Left ventricle myocardium inferior (tissue), 1 donor: ENCODE results near the gene DBF4B. TPM values are rescaled to one million over a fixed set of nuclear protein-coding genes. Genes with fewer than 3 reads are reported as not detected.

Experiments used
- DNase-seq: peaks from one replicate; pipeline ENCODE4 v3.0.0-alpha.2; 2020
- H3K27ac ChIP-seq: fragments of 200-600 bp; replicated peaks from 2 replicates; pipeline ENCODE4 v1.8.0; 2021
- H3K27me3 ChIP-seq: fragments of 200-600 bp; 2 replicates; pipeline ENCODE4 v1.8.0; 2021; ENCODE audit warnings: low read depth
- H3K36me3 ChIP-seq: fragments of 200-600 bp; 2 replicates; pipeline ENCODE4 v1.8.0; 2021
- H3K4me1 ChIP-seq: fragments of 200-600 bp; 2 replicates; pipeline ENCODE4 v1.8.0; 2021
- H3K4me3 ChIP-seq: fragments of 200-600 bp; 2 replicates; pipeline ENCODE4 v1.8.0; 2021; ENCODE audit warnings: mild to moderate bottlenecking, moderate library complexity
- H3K9me3 ChIP-seq: fragments of 200-600 bp; replicated peaks from 2 replicates; pipeline ENCODE4 v1.8.0; 2021
- CTCF ChIP-seq: fragments of 200-600 bp; IDR thresholded peaks from 2 replicates; pipeline ENCODE4 v1.8.0; 2021; ENCODE audit warnings: antibody characterized with exemption, mild to moderate bottlenecking, borderline replicate concordance
- intact Hi-C: fragments of 100-400 bp; cut with micrococcal nuclease; formaldehyde crosslinking; loops from one replicate; pipeline ENCODE4 v1.11.0; 2022
- total RNA-seq: library from RNA; stranded (reverse); fragmentation: NEBNext Ultra II Directional; extraction: Animal tissue kit (Norgen Biotek cat#: 25700); gene quantifications from one replicate; pipeline ENCODE4 v1.2.1, GENCODE V29; 2021
- donor health status: DM: no; HTN: yes; CAD: no; lungs with severe emphysema.

Gene DBF4B
- total RNA-seq, 1 donor from 2014 or later = 5.7 TPM

DNA sequence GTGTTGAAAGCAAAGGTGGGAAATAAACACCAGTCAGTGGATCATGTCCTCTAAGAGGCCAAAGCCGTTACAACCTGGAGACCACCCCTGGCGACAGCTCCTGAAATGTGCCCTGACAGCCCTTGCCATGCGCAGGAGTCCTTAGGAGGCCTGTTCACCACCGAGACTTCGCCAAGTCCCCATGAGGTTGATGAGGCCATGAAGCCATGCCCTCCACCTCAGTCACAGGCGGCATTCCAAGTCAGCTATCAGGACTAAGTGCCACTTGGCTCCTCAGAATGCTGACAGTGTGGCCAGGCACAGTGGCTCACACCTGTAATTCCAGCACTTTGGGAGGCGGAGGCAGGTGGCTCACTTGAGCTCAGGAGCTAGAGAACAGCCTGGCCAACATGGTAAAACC lies 77.5 kb downstream of the DBF4B start:
- Histone ChIP-seq H3K27me3 (no peaks in the 10 kb centered on the region), H3K36me3 (no peaks in the 10 kb centered on the region), H3K4me3 (no peak overlapping the region), H3K27ac (peak overlapping the region; percentile 85), H3K9me3 (no peaks in the 10 kb centered on the region), H3K4me1 (peaks cover 57% of the 10 kb centered on the region)
- DNase-seq = no peak
- no peak for TF ChIP-seq CTCF
- intact Hi-C loops = loop anchor here (5.0 kb wide), 1 partner anchor 41 kb away; no protein-coding TSS in a partner anchor

- TF ChIP-seq CTCF = no peak
- DNase-seq = peak; percentile 58
- H3K27me3 ChIP-seq = no peaks in the 10 kb centered on the region
- H3K27ac ChIP-seq = peak overlapping the region; percentile 85
- intact Hi-C loops = loop anchor here (5.0 kb wide), 1 partner anchor 41 kb away; no protein-coding TSS in a partner anchor
- H3K36me3 ChIP-seq = no peaks in the 10 kb centered on the region
- peaks cover 50% of the 10 kb centered on the region for H3K4me1 ChIP-seq
- H3K9me3 ChIP-seq = no peaks in the 10 kb centered on the region
- H3K4me3 ChIP-seq = peak overlapping the region; percentile 22
Observed at GRCh38 chr17:44786551-44787081, 78.2 kb downstream of the DBF4B start.

DNA sequence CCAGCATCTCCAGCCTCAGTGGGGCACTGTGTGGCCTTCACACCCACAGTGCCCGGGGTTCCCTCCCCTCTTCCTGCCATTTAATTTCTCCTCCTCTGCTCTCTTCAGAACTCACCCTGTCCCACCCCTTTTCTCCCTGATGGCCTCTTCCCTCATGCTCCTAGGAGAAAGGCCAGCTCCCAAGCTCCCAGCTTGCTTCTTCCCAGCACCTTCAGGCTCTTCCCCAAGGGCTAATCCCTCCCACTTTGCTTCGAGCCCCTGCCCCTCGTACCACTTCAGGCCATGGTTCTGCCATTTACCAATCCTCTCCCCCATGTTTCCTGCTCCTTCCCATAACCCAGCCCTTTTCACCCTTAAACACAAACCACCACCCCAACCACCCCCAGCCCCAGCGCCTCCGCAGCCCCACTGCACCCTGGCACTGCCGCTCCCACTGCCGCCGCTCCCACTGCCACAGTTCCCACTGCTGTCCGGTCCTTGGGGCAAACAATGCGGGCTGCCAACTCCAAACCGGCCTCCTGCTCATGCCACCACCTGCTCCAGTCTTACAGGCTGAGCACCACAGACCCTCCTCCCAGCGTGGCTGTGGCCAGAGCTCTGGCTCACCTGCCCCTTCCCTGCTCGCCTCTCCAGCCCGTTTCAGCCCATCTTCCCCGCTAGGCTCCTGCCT lies 78.9 kb downstream of the DBF4B start:
- H3K9me3 ChIP-seq = no peaks in the 10 kb centered on the region
- H3K36me3 ChIP-seq = no peaks in the 10 kb centered on the region
- H3K27ac ChIP-seq = peak overlapping the region; percentile 85
- intact Hi-C loops = loop anchor here (5.0 kb wide), 1 partner anchor 40 kb away; no protein-coding TSS in a partner anchor
- H3K4me3 ChIP-seq = peak overlapping the region; percentile 22
- no peak for TF ChIP-seq CTCF
- DNase-seq = no peak
- H3K4me1 ChIP-seq = peaks cover 42% of the 10 kb centered on the region
- no peaks in the 10 kb centered on the region for H3K27me3 ChIP-seq

GRCh38 chr17:44788139-44788538 lies 79.7 kb downstream of the DBF4B start:
- intact Hi-C loops = loop anchor here (5.0 kb wide), 1 partner anchor 39 kb away; no protein-coding TSS in a partner anchor

GRCh38 chr17:44792276-44792675 lies 83.8 kb downstream of the DBF4B start:
- TF ChIP-seq CTCF = no peak
- H3K27ac ChIP-seq = no peak overlapping the region
- intact Hi-C loops = no loop called here
- no peak for DNase-seq
- H3K4me3 ChIP-seq = no peak overlapping the region
- no peaks in the 10 kb centered on the region for H3K9me3 ChIP-seq
- H3K4me1 ChIP-seq = peaks cover 50% of the 10 kb centered on the region
- H3K36me3 ChIP-seq = peaks cover 4% of the 10 kb centered on the region
- no peaks in the 10 kb centered on the region for H3K27me3 ChIP-seq

More at GRCh38 chr17:44788139-44788538, 79.7 kb downstream of the DBF4B start:
- Histone ChIP-seq H3K27me3 (no peaks in the 10 kb centered on the region), H3K4me3 (no peak overlapping the region), H3K9me3 (no peaks in the 10 kb centered on the region), H3K27ac (no peak overlapping the region), H3K4me1 (peaks cover 35% of the 10 kb centered on the region), H3K36me3 (no peaks in the 10 kb centered on the region)
- no peak for TF ChIP-seq CTCF
- no peak for DNase-seq
